ENCODE measurements around the gene VPS13C.

Gene VPS13C

DNA sequence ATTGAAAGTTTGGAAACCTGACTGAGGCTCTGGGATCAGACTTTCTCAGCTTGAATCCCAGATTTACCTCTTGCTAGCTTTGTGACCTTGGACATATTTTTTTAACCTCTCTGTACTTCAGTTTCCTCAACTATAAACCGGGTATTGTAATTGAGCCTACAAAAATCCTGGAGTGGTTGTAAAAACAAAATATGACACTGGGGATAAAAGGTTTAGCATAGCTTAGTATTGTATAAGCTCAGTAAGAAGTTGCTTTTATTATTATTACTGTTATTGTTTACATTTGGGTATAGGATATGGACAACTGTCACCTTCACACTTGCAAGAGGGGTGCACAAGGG lies 28.1 kb upstream of the VPS13C start:
- TF ChIP-seq, protein P1, sequence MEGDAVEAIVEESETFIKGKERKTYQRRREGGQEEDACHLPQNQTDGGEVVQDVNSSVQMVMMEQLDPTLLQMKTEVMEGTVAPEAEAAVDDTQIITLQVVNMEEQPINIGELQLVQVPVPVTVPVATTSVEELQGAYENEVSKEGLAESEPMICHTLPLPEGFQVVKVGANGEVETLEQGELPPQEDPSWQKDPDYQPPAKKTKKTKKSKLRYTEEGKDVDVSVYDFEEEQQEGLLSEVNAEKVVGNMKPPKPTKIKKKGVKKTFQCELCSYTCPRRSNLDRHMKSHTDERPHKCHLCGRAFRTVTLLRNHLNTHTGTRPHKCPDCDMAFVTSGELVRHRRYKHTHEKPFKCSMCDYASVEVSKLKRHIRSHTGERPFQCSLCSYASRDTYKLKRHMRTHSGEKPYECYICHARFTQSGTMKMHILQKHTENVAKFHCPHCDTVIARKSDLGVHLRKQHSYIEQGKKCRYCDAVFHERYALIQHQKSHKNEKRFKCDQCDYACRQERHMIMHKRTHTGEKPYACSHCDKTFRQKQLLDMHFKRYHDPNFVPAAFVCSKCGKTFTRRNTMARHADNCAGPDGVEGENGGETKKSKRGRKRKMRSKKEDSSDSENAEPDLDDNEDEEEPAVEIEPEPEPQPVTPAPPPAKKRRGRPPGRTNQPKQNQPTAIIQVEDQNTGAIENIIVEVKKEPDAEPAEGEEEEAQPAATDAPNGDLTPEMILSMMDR (IDR thresholded peaks at IDR 0.05; ENCODE audit: insufficient read depth, missing control alignments): no peak
- FAIRE-seq: no peak
- no peak for DNase-seq (ENCODE audit: insufficient read length, low spot score)

DNA sequence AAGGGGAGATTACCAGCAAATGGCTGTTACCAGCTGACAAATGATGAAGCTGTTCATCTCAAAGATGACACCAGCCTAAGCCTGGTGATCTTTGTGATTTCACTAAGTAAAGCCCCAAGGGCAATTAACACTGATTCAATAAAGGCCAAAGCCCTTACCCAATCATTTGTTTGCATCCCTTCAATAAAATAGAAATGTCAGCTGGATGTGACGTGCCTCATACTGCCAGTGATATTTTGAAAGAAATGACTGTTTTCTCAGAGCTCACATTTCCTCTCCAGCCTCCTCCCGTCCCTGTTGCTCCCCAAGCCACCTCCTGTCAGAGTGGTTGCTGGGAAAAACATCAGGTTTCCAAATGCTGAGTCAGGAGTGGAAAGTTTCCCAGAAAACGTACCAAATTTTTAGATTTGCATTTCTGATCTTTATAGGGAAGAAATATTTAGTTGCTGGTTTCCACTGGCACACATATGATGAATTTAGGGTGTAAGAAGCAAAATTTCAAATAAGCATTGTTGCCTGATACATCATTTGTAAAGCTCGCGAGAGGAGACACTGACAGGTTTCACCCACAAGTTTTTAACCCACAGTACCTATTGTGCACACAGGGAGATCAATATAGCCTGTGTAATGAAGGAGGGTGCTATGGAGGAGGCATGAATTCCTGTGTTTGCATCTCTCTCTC lies 27.6 kb upstream of the VPS13C start:
- DNase-seq (ENCODE audit: insufficient read length, low spot score) (no peak), FAIRE-seq (peak; percentile 16)
- TF ChIP-seq, protein P1 (IDR thresholded peaks at IDR 0.05; ENCODE audit: insufficient read depth, missing control alignments): no peak

- TF ChIP-seq, protein P1 (IDR thresholded peaks at IDR 0.05; ENCODE audit: insufficient read depth, missing control alignments): no peak
- FAIRE-seq: no peak
- DNase-seq (ENCODE audit: insufficient read length, low spot score): no peak
Measured at GRCh38 chr15:62085740-62086139, 25.5 kb upstream of the VPS13C start.

DNA sequence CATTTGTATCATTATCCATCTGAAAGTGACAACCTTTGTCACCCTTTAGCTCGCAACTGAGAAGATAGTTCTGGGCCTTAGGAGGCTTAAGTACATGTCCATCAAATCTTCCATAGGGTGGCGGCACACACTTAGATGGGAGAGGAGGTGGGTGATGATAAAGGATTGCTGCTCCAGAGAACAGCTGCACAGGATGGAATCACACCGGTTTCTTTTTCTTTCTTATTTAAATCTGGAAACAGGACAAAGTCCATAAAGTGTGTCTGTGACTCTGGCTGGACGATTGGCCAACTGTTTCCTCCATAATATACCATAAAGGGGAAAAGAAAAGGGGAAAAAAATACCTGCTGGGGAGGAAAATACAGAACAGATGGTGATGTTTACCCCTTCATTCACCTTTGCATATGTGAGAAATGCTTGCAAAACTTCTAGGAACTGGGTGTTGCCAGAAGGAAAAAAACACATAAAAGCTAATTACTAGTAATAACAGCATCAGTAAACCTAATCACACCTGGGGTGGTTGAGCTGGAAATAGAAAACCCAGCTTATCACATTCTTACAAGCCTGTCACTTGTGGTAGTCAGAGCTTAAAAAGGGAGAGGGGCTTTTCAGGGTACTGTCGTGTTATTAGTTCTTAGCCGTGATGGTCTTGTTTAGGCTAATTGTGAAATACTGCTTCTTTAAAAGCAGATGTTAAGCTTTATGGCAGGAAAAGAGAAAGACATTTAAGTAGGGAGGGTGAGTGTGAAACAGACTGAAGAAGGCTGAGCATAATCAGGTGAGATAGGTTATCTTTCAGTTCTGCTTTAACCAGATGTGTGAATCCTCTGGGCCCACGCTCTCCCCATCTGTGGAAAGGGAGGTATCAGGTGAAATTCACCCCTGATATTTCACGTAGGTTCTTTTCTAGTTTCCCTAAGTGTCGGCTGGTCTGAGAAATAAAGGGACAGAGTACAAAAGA lies 23.2 kb upstream of the VPS13C start:
- TF ChIP-seq, protein P1 (IDR thresholded peaks at IDR 0.05; ENCODE audit: insufficient read depth, missing control alignments): no peak
- FAIRE-seq (no peak), DNase-seq (ENCODE audit: insufficient read length, low spot score) (no peak)

- TF ChIP-seq, protein P1 (IDR thresholded peaks at IDR 0.05; ENCODE audit: insufficient read depth, missing control alignments): no peak
- no peak for FAIRE-seq
- DNase-seq (ENCODE audit: insufficient read length, low spot score): no peak
Measured at GRCh38 chr15:62079594-62079993, 19.3 kb upstream of the VPS13C start.

DNA sequence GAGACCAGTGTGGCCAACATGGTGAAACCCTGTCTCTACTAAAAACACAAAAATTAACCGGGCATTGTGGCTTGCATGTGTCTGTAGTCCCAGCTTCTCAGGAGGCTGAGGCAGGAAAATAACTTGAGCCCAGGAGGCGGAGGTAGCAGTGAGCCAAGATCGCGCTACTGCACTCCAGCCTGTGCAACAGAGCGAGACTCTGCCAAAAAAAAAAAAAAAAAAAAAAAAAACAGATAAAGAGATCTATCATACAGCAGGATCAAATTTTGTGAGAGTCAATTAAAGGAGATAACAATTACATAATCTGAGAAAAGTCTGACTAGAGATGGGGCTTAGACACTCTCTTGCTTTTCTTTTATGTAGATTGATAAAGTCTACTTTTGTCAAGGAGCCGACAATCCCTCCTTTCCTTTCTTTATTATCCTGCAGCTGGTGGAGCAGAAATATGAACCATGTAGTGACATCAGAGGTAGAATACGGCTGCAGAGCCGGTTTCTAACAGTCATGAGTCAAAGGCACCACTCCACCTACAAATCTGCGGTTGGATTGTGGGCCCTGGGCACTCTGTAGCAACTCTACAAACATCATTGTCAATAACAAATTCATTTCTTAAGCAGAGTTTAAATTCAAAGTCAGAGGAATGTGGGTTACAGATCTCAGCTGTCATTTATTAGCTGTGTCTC lies 15.5 kb upstream of the VPS13C start:
- FAIRE-seq (no peak), DNase-seq (ENCODE audit: insufficient read length, low spot score) (no peak)

More for the DNA sequence above, 15.5 kb upstream of the VPS13C start:
- TF ChIP-seq, protein P1 (IDR thresholded peaks at IDR 0.05; ENCODE audit: insufficient read depth, missing control alignments): no peak
